IPS DF 4.7 (cell line): Measurements from ENCODE around the gene IGF1R.

Experiments
- DNase-seq: peaks from one replicate; pipeline ENCODE4 v3.0.0-alpha.2; 2013; ENCODE audit warnings: low spot score; ENCODE audit errors: extremely low read depth

The IGF1R gene

GRCh38 chr15:98939311-98940080, 291.2 kb downstream of the IGF1R start:
- DNase-seq, result no peak

- no peak for DNase-seq
Measured at GRCh38 chr15:98941595-98942255, 293.4 kb downstream of the IGF1R start.

- no peak for DNase-seq
Measured at GRCh38 chr15:98942431-98942830, 294.1 kb downstream of the IGF1R start.

GRCh38 chr15:98943051-98943508, 294.7 kb downstream of the IGF1R start:
- DNase-seq, result no peak

- DNase-seq, result no peak
Measured at GRCh38 chr15:98943601-98944151, 295.3 kb downstream of the IGF1R start.

- no peak for DNase-seq
Measured at GRCh38 chr15:98946301-98947255, 298.2 kb downstream of the IGF1R start.

GRCh38 chr15:98948456-98948855, 300.1 kb downstream of the IGF1R start:
- DNase-seq, result no peak

- no peak for DNase-seq
Measured at GRCh38 chr15:98948941-98949340, 300.6 kb downstream of the IGF1R start.

GRCh38 chr15:98949624-98950023, 301.3 kb downstream of the IGF1R start:
- no peak for DNase-seq

GRCh38 chr15:98950248-98950647, 301.9 kb downstream of the IGF1R start:
- DNase-seq, result no peak

- no peak for DNase-seq
Measured at GRCh38 chr15:98951004-98951403, 302.7 kb downstream of the IGF1R start.

- DNase-seq, result no peak
Measured at GRCh38 chr15:98951493-98952320, 303.4 kb downstream of the IGF1R start.

GRCh38 chr15:98952381-98952803, 304.1 kb downstream of the IGF1R start:
- no peak for DNase-seq

- DNase-seq, result no peak
Measured at GRCh38 chr15:98953000-98953787, 304.9 kb downstream of the IGF1R start.

GRCh38 chr15:98953968-98954367, 305.6 kb downstream of the IGF1R start:
- no peak for DNase-seq

- DNase-seq, result no peak
Measured at GRCh38 chr15:98954411-98954810, 306.1 kb downstream of the IGF1R start.

- DNase-seq, result no peak
Measured at GRCh38 chr15:98955331-98955730, 307.0 kb downstream of the IGF1R start.

GRCh38 chr15:98955961-98956723, 307.8 kb downstream of the IGF1R start:
- no peak for DNase-seq
